ENCODE measurements around the gene CRTC2.

CRTC2 gene

DNA sequence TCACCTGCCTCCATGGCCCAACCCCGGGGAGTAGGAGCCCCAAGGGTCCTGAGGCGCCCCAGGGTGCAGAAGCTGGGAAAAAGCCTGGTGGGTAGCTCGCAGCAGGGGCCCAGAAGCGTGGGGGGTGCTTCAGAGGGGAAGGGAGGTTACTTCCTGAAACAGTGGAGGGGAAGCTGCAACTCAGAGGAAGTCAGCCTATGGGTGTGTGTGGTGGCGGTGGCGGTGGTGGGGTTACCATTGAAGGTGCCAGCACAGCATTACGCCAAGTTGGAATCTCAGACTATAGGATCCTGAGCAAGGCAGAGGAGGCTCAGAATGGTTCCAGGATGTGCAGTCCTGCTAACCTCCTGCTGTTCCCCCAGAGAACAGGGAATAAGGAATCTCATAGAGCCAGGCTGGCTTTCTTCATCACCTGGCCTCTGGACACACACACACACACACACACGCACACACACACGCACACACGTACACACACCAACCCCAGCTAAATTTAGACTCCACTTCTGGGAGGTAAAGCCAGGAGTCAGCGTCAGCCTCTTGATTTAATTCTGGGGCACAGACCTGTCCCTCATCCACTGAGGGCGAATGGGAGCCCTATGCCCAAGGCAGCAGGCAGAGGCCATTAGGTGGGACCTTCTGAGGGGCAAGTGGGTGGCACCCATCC is 13.1 kb downstream of the CRTC2 start:
- DNase-seq: peak; percentile 88

GRCh38 chr1:153944827-153945117 is 13.6 kb downstream of the CRTC2 start:
- no peak for DNase-seq

DNA sequence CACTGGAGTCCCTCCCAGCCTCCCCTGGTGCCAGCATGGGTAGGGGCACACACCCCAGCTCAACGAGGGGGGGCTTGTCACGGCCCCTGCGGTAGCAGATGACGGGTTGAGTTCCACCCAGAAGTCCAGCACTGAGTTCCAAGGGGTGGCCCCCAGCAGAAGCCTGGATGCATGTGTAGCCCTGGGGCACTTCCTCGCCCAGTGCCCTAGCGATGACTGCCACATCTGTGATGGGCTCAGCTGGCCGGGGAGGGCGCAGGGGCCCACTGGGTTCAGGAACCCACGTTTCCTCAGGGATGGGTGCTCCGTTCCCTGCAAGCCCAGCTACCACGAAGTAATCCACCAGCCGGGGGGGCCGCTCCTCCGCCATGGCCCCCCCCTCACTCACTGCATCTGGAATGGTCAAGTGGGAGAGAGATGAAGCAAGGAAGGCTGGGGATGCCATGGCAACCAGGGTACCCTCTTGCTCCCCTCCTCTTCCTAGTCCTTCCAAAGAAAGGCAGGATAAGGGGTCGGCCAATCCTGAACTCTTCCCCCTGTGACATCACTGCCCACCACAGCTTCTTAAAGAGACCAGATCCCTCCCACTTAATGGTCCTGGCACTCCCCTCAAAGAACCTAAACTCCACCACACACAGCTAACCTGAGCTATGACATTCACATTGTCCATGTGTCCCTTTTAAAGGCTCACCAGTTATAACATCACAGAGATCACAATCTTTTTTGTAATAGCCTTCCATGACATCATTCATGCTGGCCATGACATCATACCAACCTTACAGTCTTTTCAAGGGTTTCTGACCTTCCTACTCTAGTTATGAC is 14.2 kb downstream of the CRTC2 start:
- DNase-seq: peak; percentile 57

- no peak for DNase-seq
Observed at GRCh38 chr1:153942766-153943549, 15.5 kb downstream of the CRTC2 start.

DNA sequence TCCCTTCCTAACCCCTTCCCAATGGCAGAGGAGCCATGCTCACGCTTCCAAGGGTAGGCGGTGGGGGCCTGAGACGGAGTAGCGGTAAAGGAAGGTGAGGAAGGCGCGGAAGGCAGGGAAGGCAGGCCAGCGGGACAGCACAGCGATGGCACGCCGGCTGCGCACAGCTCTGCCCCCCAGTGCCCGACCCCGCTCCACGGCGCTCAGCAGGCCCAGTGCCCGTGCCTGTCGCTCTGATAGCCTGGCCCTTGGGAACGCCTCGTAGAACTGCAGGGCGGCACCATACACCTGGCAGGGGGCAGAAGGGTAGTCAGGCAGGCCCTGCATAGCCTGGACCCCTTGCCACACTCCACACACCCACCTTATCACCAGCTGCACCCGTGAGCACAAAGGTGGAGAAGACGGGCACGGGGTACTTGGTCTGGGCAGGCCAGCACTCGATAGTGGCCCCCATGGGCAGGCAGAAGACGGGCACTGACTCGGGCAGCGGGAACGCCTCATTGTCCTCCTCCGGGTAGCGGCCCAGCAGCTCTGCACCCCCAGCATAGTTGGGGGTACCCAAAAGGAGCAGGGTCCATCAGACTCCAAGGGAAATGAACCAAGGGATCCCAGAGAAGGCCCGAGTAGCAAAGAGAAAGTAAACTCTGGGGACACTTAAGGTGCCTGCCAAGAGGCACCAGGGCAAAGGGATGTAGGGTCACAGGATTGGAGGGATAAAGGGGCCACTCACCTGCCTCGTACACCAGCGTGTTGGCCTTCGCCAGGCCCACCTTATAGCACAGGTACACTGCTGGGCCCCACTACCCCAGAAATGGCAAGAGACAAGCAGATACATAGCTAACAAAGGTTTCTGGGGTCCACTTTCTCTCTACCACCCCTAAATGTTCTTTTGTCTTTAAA is 16.3 kb downstream of the CRTC2 start:
- no peak for DNase-seq

DNA sequence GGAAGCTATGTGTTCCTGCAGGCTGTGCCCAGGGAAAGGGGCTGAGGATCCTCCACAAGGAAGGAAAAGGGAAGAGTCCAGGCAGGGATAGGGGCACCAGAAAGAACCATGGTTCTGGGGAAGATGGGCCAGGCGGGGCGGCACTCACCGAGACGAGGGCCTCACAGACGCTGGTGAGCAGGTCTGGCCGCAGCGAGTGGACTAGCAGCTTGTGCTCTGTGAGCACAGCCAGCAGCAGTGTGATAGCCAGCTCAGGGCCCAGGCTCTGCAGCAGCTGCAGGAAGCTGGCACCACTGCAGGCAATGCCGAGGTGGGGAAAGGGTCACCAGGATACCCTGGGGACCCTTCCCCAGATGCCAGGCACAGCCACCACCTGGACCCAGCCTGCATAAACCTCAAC is 17.7 kb downstream of the CRTC2 start:
- DNase-seq: no peak

DNA sequence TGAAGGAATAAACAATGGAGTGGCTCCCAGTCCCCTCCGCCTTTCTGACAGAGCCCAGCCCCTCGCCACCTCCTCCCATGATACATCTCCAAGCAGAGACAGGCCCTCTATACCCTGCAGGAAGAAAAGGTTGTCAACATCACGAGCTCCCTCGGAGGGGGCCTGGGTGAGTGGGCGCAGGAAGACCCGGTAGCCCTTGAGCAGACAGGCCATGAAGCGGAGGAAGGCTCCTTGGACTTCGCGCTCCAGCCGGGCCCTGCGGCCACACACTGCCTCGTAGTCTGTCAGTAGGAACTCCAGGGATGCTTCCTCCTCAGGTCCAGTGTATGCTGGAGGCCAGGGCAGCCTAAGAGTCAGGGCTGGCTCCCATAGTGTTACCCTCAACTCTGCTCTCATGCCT is 18.9 kb downstream of the CRTC2 start:
- no peak for DNase-seq

DNA sequence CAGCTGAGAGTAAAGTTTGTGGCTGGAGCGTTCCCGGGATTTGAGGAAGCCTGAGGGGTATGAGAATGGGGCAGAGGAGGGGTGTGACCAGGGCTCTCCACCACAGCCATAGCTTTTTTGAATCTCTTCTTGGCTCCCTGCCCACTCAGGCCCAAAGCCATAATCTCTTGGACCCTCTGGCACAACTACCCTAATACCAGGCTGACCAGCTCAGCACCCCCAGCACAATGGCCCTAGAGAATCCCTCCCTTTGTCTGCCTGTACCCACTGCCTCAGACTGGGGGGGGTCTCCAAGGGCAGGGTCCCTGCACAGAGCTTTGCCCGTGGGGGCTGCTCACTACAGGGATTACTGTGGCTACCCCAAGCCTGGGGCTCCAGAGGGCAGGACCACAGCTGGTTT is 19.4 kb downstream of the CRTC2 start:
- DNase-seq: no peak

DNA sequence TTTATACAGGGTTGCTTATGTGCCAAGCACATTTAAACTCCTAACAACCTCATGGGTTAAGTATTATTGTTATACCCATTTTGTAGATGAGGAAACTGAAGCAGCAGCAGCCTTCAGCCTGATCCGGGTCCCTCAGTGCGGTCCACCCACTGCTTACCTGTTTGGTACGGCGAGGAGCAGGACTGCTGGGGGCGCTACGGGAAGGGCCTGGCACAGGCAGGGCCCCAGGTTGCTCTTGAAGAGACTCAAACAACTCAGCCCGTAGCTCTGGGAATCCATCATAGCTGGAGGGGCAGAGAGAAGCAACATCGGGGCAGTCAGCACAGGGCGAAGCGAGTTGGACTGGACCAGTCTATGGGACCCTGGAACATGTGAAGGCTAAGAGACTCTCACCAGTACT is 21.1 kb downstream of the CRTC2 start:
- no peak for DNase-seq

GRCh38 chr1:153936011-153936802 is 22.2 kb downstream of the CRTC2 start:
- DNase-seq: no peak

DNA sequence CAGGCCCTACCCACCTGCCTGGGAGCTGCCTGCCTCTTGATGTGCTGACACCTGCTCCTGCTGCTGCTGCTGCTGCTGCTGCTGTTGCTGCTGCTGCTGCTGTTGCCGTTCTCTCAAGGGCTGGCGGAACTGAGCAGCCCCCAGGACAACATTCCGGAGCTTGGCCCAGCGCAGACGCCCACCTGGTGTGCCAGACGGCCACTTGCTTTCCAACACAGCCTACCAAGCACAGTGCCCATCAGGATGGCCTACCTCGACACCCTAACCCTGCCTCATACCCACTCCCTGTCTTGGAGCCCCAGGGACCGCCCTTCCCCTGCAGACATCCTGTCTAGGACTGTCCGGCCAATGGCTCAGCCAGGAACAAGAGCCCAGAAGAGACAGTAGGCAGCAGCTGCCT is 23.7 kb downstream of the CRTC2 start:
- no peak for DNase-seq

- no peak for DNase-seq
Observed at GRCh38 chr1:153933955-153934354, 24.5 kb downstream of the CRTC2 start.

- no peak for DNase-seq
Observed at GRCh38 chr1:153933430-153933829, 25.0 kb downstream of the CRTC2 start.

GRCh38 chr1:153932156-153933131 is 26.0 kb downstream of the CRTC2 start:
- DNase-seq: no peak

DNA sequence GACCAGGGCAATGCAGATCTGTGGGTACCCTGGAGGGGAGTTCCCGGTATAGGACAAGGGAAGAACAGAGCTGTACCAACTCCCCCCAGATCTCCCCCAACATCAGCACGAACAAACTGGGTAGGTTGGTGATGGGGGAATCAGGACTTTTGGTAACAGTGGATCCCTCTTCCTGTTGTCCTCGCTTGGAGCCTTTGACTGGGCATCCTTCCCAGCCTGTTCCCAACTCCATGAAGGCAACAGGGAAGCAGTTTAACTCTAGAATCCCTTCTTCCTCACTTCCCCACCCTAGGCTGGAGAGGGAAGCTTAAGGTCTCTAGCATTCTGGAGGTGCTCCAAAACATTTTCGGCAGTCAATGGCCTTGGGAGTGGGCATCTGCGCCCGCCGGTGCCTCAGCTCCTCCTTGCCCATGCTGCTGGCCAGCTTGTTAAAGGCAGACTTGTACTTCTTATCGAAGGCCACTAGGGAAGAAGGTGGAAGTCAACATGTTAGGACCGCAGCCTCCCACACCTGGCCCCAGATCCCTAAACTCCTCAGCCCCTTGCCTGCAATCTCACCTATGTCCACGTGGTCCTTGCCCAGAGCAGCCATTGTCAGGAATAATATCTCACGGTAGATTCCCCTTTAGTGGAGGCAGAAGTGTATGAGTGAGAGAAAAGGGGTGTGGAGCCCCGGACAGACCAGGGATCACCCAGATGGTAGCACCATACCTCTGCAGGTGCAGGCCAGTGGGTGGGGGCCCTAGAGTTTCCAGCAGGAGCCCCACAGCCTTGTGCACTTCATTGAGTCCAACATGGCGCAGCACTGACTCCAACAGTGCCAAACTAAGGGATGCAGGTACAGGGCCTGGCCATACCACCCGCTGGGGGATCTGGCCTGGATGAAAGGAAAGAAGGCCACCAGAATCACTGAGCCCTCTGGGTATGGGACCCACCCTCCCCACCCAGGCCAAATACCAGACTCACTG is 28.1 kb downstream of the CRTC2 start:
- no peak for DNase-seq

DNA sequence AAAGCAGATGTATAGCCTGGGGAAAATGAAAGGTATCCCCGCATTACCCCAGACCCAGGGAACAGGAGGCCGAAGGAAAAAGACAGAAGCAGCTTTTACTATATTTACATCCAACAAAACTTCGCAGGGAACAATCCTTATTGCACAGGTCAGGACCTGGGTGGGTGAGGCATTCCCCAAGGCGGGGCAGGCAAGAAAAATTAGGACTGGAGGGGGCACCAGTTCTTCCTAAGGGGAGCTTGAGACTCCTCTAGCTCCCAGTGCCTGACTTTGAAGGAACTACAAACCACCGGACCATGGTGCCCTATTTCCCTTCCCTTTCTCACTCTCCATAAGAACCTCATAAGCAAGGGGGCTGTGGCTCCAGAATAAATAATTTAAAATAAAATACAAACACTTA is 29.0 kb downstream of the CRTC2 start:
- DNase-seq: no peak

DNA sequence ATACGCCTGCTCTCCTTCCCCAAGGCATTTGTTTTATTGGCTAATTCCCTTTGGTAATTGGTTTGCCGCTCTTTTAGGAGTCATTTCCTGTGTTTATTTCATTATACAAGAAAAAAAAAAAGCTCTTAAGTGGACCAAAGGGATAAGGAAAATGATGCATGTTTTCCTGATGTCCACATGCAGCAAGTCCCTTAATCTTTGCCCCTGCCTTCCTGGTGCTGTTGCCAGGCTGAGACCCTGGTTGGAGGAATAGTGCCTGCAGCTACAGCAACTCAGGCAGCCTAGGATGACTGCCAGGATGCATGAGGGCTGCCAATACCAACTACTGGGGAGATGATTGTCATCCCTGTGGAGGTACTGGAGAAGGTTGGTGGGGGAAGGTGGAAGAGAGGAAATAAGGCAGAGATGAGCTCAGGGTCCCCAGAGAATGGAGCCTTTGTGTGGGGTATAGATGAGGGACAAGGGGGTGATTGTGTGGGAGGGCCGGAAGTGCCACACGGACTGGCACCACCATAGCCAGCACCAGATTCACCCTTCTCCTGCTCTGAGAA is 29.5 kb downstream of the CRTC2 start:
- no peak for DNase-seq

DNA sequence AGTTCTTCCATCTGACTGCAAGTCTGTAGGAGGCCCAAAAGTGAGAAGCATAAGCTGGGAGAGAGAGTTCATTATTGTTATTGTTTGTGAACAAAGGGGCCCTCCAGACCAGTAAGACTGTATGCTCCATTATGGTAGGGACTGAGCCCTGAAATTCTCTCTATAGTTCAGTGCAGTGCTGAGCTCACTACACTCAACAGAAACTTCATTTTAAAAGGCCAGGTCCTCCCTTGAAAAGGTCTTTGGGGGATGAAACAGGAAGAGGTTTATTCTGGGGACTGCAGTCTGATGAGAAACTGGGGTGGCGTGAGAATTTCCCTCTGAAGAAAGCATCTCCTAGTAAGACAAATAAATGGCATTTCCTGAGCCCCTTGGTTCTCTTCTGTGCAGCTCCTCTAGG is 30.2 kb downstream of the CRTC2 start:
- DNase-seq: no peak

GRCh38 chr1:153926405-153926804 is 32.0 kb downstream of the CRTC2 start:
- no peak for DNase-seq
